Liver (tissue), 9 donors: ENCODE data around the gene IL1RAPL1. TPM values are rescaled to one million over a fixed set of nuclear protein-coding genes. Genes with fewer than 3 reads are reported as not detected.

Experiments used
- DNase-seq: peaks from one replicate; pipeline ENCODE4 v3.0.0-alpha.2; 2017; ENCODE audit warnings: low spot score
- H3K27ac ChIP-seq, 2 donors: one replicate each; pipeline ENCODE4 v1.7.0; 2013; ENCODE audit warnings: inconsistent platforms in 2 of 2, low read length in 2 of 2, control low read depth in 1 of 2, low read depth in 1 of 2, mild to moderate bottlenecking in 1 of 2
- H3K27me3 ChIP-seq, 4 donors: one replicate each; pipeline versions ENCODE4 v1.6.1 to v1.7.0; 2013; ENCODE audit warnings: low read length in 3 of 4, inconsistent platforms in 1 of 4, mild to moderate bottlenecking in 1 of 4, moderate library complexity in 1 of 4; ENCODE audit not compliant: control insufficient read depth in 4 of 4, insufficient read depth in 4 of 4
- H3K36me3 ChIP-seq, 4 donors: one replicate each; pipeline versions ENCODE4 v1.6.1 to v1.7.0; 2013; ENCODE audit warnings: low read length in 3 of 4, mild to moderate bottlenecking in 3 of 4, low read depth in 1 of 4, moderate library complexity in 1 of 4; ENCODE audit not compliant: control insufficient read depth in 4 of 4, insufficient read depth in 3 of 4
- H3K4me1 ChIP-seq, 4 donors: one replicate each; pipeline versions ENCODE4 v1.6.1 to v1.7.0; 2013; ENCODE audit warnings: low read length in 3 of 4, mild to moderate bottlenecking in 3 of 4, moderate library complexity in 1 of 4; ENCODE audit not compliant: control insufficient read depth in 4 of 4, insufficient read depth in 4 of 4
- H3K4me3 ChIP-seq, 3 donors: one replicate each; pipeline versions ENCODE4 v1.6.1 to v1.7.0; 2013; ENCODE audit warnings: low read length in 3 of 3, control low read depth in 1 of 3, low read depth in 1 of 3, mild to moderate bottlenecking in 1 of 3
- H3K9ac ChIP-seq, 2 donors: one replicate each; pipeline ENCODE4 v1.7.0; 2013; ENCODE audit warnings: low read length in 2 of 2, mild to moderate bottlenecking in 2 of 2, moderate library complexity in 2 of 2, control low read depth in 1 of 2, low read depth in 1 of 2
- H3K9me3 ChIP-seq, 4 donors: one replicate each; pipeline versions ENCODE4 v1.6.1 to v1.7.0; 2013; ENCODE audit warnings: low read length in 3 of 4; ENCODE audit not compliant: control insufficient read depth in 4 of 4
- FOXA1 ChIP-seq: IDR thresholded peaks from 2 replicates; pipeline ENCODE4 v1.6.1; 2016; ENCODE audit warnings: antibody characterized with exemption
- FOXA2 ChIP-seq: IDR thresholded peaks from 2 replicates; pipeline ENCODE4 v1.6.1; 2016; ENCODE audit warnings: antibody characterized with exemption
- GABPA ChIP-seq, 2 donors: IDR thresholded peaks in 1 of 2; conservative IDR thresholded peaks in 1 of 2; 2 replicates each; pipeline ENCODE4 v1.6.1; 2016; ENCODE audit warnings: antibody characterized with exemption in 2 of 2, mild to moderate bottlenecking in 1 of 2, moderate library complexity in 1 of 2
- HNF4A ChIP-seq, 2 donors: conservative IDR thresholded peaks; 2 replicates each; pipeline ENCODE4 v1.6.1; 2016; ENCODE audit warnings: antibody characterized with exemption in 2 of 2, mild to moderate bottlenecking in 2 of 2
- HNF4G ChIP-seq: IDR thresholded peaks from 2 replicates; pipeline ENCODE4 v1.6.1; 2016; ENCODE audit warnings: antibody characterized with exemption
- JUND ChIP-seq, 2 donors: IDR thresholded peaks; 2 replicates each; pipeline ENCODE4 v1.6.1; 2016; ENCODE audit warnings: antibody characterized with exemption in 2 of 2
- NR2F2 ChIP-seq: IDR thresholded peaks from 2 replicates; pipeline ENCODE4 v1.6.1; 2016; ENCODE audit warnings: antibody characterized with exemption
- RAD21 ChIP-seq, 2 donors: IDR thresholded peaks; 2 replicates each; pipeline ENCODE4 v1.6.1; 2016; ENCODE audit warnings: antibody characterized with exemption in 2 of 2, mild to moderate bottlenecking in 2 of 2
- RXRA ChIP-seq, 2 donors: IDR thresholded peaks; 2 replicates each; pipeline ENCODE4 v1.6.1; 2017 to 2018; ENCODE audit warnings: antibody characterized with exemption in 2 of 2, mild to moderate bottlenecking in 1 of 2
- SP1 ChIP-seq: IDR thresholded peaks from 2 replicates; pipeline ENCODE4 v1.6.1; 2018; ENCODE audit warnings: antibody characterized with exemption, mild to moderate bottlenecking
- TAF1 ChIP-seq: conservative IDR thresholded peaks from 2 replicates; pipeline ENCODE4 v1.6.1; 2016; ENCODE audit warnings: antibody characterized with exemption, mild to moderate bottlenecking
- YY1 ChIP-seq: IDR thresholded peaks from 2 replicates; pipeline ENCODE4 v1.6.1; 2016; ENCODE audit warnings: antibody characterized with exemption, mild to moderate bottlenecking
- WGBS: extraction: QIAGEN DNeasy Blood & Tissue Kit; methylation state at CpG from one replicate; pipeline ENCODE4 v1.1.7; 2013; 5-methylcytosine and 5-hydroxymethylcytosine counted together
- polyA plus RNA-seq, 2 donors: library from polyadenylated mRNA; stranded (reverse) in 1 of 2; unstranded in 1 of 2; fragments of 200-250 nt in 1 of 2; fragments of >200 nt in 1 of 2; fragmentation: Nextera tagmentation in 1 of 2; extraction: Ambion mirVana in 1 of 2; gene quantifications; one replicate each; pipeline versions ENCODE4 v1.2.1 to v1.2.3, GENCODE V29; 2013 to 2015
- total RNA-seq, 2 donors: library from RNA; depleted of rRNA; stranded (reverse); fragments of >200 nt; gene quantifications; one replicate each; pipeline ENCODE4 v1.2.3, GENCODE V29; 2014
- TF ChIP-seq, protein P1 (sequence below): IDR thresholded peaks from 2 replicates; pipeline ENCODE4 v1.6.1; 2016; ENCODE audit warnings: antibody characterized with exemption, mild to moderate bottlenecking
- TF ChIP-seq, protein P2 (sequence below): IDR thresholded peaks from 2 replicates; pipeline ENCODE4 v1.6.1; 2016; ENCODE audit warnings: antibody characterized with exemption
- TF ChIP-seq, protein P3 (sequence below): IDR thresholded peaks from 2 replicates; pipeline ENCODE4 v1.6.1; 2016; ENCODE audit warnings: antibody characterized with exemption
- TF ChIP-seq, protein P4 (sequence below): IDR thresholded peaks from 2 replicates; pipeline ENCODE4 v1.6.1; 2016; ENCODE audit warnings: antibody characterized with exemption
- TF ChIP-seq, protein P5 (sequence below): fragments of 150-350 bp; IDR thresholded peaks from 2 replicates; pipeline ENCODE4 v1.5.1; 2017; ENCODE audit warnings: improper control_type of control experiment, low read depth, low read length; ENCODE audit not compliant: missing input control
- donor health status: healthy.
- donor health status: healthy.
- donor health status: healthy.
- donor health status: healthy.
- donor health status: healthy.

The IL1RAPL1 gene
- total and polyA plus RNA-seq, 4 donors: 0.08 to 0.33 TPM; not detected in 2

DNA sequence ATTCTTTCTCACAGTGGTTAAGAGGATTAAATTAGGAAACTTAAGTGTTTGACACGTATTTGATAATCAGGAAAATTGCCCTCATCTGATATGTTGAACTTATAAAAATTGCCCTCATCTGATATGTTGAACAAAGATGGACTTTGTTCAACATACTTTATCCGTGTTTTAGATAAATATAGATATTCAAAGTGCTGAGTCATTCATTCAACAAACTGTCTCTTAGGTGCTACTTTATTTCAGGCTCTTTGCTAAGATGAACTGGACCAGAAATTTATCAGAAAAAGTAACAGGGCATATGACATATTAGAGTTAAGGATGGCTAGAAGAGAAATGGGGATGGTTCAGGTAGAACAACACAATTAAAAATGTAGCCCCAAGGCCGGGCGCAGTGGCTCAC, 81.7 kb downstream of the IL1RAPL1 start:
- no peak overlapping the region for H3K9ac ChIP-seq
- H3K4me3 ChIP-seq: no peak overlapping the region
- DNase-seq: no peak
- H3K4me1 ChIP-seq: no peaks in the 10 kb centered on the region
- 73% methylated on average over 4 of the region's 4 CpGs for WGBS
- peaks cover 0 to 2% (median 0%) of the 10 kb centered on the region in 4 donors for H3K9me3 ChIP-seq
- no peaks in the 10 kb centered on the region for H3K36me3 ChIP-seq
- H3K27ac ChIP-seq: no peak overlapping the region
- no peaks in the 10 kb centered on the region for H3K27me3 ChIP-seq
- no peak for TF ChIP-seq SP1
- TF ChIP-seq, protein P1, sequence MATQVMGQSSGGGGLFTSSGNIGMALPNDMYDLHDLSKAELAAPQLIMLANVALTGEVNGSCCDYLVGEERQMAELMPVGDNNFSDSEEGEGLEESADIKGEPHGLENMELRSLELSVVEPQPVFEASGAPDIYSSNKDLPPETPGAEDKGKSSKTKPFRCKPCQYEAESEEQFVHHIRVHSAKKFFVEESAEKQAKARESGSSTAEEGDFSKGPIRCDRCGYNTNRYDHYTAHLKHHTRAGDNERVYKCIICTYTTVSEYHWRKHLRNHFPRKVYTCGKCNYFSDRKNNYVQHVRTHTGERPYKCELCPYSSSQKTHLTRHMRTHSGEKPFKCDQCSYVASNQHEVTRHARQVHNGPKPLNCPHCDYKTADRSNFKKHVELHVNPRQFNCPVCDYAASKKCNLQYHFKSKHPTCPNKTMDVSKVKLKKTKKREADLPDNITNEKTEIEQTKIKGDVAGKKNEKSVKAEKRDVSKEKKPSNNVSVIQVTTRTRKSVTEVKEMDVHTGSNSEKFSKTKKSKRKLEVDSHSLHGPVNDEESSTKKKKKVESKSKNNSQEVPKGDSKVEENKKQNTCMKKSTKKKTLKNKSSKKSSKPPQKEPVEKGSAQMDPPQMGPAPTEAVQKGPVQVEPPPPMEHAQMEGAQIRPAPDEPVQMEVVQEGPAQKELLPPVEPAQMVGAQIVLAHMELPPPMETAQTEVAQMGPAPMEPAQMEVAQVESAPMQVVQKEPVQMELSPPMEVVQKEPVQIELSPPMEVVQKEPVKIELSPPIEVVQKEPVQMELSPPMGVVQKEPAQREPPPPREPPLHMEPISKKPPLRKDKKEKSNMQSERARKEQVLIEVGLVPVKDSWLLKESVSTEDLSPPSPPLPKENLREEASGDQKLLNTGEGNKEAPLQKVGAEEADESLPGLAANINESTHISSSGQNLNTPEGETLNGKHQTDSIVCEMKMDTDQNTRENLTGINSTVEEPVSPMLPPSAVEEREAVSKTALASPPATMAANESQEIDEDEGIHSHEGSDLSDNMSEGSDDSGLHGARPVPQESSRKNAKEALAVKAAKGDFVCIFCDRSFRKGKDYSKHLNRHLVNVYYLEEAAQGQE: no peak
- no peak for TF ChIP-seq YY1
- no peak for TF ChIP-seq RXRA (IDR thresholded peaks at IDR 0.05)
- TF ChIP-seq, protein P2, sequence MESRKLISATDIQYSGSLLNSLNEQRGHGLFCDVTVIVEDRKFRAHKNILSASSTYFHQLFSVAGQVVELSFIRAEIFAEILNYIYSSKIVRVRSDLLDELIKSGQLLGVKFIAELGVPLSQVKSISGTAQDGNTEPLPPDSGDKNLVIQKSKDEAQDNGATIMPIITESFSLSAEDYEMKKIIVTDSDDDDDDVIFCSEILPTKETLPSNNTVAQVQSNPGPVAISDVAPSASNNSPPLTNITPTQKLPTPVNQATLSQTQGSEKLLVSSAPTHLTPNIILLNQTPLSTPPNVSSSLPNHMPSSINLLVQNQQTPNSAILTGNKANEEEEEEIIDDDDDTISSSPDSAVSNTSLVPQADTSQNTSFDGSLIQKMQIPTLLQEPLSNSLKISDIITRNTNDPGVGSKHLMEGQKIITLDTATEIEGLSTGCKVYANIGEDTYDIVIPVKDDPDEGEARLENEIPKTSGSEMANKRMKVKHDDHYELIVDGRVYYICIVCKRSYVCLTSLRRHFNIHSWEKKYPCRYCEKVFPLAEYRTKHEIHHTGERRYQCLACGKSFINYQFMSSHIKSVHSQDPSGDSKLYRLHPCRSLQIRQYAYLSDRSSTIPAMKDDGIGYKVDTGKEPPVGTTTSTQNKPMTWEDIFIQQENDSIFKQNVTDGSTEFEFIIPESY: no peak
- no peak for TF ChIP-seq HNF4G
- no peak for TF ChIP-seq TAF1
- no peak for TF ChIP-seq FOXA1
- no peak for TF ChIP-seq JUND (IDR thresholded peaks at IDR 0.05)
- TF ChIP-seq FOXA2: no peak
- TF ChIP-seq, protein P3, sequence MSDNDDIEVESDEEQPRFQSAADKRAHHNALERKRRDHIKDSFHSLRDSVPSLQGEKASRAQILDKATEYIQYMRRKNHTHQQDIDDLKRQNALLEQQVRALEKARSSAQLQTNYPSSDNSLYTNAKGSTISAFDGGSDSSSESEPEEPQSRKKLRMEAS: no peak
- no peak for TF ChIP-seq NR2F2
- no peak for TF ChIP-seq RAD21 (IDR thresholded peaks at IDR 0.05)

DNA sequence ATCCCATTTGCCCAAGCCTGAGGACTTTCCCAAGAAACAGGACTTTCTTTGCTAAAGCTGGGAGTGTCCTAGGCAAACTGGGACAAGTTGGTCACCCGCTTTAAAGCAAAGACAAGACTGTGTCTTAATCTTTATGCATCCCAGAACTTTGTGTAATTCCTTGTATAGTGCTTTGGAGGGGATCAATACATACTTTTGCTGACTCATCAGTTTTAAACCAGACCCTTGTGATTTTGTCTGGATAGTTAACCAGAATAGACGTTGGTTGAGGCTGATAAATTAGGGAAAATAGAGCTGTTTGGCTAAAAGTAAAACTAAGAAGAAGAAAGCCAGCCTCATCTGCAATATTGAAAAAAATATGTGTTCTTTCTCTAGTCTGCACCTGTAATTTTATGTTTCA, 82.8 kb downstream of the IL1RAPL1 start:
- Histone ChIP-seq H3K27me3 (no peaks in the 10 kb centered on the region), H3K4me3 (no peak overlapping the region), H3K27ac (no peak overlapping the region), H3K36me3 (no peaks in the 10 kb centered on the region), H3K9me3 (peaks cover 0 to 2% (median 0%) of the 10 kb centered on the region in 4 donors), H3K4me1 (no peaks in the 10 kb centered on the region), H3K9ac (no peak overlapping the region)
- 75% methylated on average over 2 of the region's 2 CpGs for WGBS
- TF ChIP-seq TAF1: no peak
- no peak for TF ChIP-seq FOXA1
- TF ChIP-seq, protein P3: no peak
- TF ChIP-seq, protein P2: no peak
- TF ChIP-seq RXRA (IDR thresholded peaks at IDR 0.05): no peak
- TF ChIP-seq, protein P4, sequence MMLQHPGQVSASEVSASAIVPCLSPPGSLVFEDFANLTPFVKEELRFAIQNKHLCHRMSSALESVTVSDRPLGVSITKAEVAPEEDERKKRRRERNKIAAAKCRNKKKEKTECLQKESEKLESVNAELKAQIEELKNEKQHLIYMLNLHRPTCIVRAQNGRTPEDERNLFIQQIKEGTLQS: no peak
- no peak for TF ChIP-seq RAD21 (IDR thresholded peaks at IDR 0.05)
- TF ChIP-seq, protein P1: no peak
- TF ChIP-seq GABPA (IDR thresholded peaks at IDR 0.05 in 1 of 2, conservative IDR thresholded peaks at IDR 0.05 in 1 of 2): no peak
- TF ChIP-seq HNF4G: no peak
- TF ChIP-seq, protein P5, sequence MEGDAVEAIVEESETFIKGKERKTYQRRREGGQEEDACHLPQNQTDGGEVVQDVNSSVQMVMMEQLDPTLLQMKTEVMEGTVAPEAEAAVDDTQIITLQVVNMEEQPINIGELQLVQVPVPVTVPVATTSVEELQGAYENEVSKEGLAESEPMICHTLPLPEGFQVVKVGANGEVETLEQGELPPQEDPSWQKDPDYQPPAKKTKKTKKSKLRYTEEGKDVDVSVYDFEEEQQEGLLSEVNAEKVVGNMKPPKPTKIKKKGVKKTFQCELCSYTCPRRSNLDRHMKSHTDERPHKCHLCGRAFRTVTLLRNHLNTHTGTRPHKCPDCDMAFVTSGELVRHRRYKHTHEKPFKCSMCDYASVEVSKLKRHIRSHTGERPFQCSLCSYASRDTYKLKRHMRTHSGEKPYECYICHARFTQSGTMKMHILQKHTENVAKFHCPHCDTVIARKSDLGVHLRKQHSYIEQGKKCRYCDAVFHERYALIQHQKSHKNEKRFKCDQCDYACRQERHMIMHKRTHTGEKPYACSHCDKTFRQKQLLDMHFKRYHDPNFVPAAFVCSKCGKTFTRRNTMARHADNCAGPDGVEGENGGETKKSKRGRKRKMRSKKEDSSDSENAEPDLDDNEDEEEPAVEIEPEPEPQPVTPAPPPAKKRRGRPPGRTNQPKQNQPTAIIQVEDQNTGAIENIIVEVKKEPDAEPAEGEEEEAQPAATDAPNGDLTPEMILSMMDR: no peak
- no peak for TF ChIP-seq NR2F2
- no peak for TF ChIP-seq SP1
- no peak for TF ChIP-seq HNF4A (conservative IDR thresholded peaks at IDR 0.05)
- TF ChIP-seq YY1: no peak
- DNase-seq: no peak
